Hematopoietic multipotent progenitor cell treated with erythropoietin and hydrocortisone succinate and interleukin-3 and kit ligand, for 6 days (in vitro differentiated cells): Measurements from ENCODE around the gene CTRB1.
"Not testable (repeated sequence)": the region's sequence is repeated elsewhere in the genome, so short reads cannot be mapped to it uniquely, and the experiment has no call there.

Experiments
- DNase-seq: peaks from one replicate; pipeline ENCODE4 v3.0.0-alpha.2; 2015

CTRB1 gene

DNA sequence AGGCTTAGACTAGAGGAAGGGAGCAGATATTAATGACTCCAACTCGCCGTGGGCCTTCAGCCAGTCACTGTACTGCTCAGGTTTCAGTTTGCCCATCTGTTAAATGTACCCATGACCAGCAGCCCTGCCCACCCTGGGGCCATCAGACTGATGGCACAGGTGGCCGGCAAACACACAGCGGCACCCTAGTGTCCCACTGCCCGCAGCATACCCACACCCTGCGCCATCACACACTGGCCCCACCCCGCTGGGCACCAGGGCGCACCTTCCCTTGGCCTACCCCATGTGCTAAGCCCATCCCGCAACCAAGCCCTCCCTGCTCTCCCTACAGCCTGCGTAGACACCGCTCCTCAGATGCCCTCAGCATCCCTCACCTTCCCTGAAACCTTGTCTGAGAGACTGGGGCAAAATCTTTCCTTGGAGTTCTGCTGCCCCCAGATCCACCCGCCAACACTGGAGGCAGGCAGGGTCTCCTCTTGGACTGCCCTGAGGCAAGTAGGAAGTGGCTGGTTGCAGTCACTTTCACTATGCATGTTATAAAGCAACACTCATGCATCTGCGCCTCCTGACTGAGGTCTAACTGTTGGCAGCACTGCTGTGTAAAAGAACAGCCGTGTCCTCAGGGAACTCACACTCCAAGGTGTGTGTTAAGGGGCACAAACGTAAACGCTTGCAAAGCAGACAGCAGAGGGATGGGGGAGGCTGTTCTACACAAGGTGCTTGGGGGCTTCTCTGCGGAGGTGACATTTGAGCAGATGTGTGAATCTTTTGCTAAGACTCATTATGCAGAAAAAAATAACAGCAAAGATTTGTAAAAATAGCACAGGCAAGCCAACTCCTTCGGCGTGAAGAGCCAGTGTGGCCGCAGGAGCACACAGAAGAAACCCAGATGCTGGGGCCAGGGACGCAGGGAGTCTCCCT is 39.4 kb downstream of the CTRB1 start:
- no peak for DNase-seq

GRCh38 chr16:75258807-75259141 is 40.0 kb downstream of the CTRB1 start:
- no peak for DNase-seq

- DNase-seq = no peak
These were observed 42.2 kb downstream of the CTRB1 start for GRCh38 chr16:75260851-75261589.

DNA sequence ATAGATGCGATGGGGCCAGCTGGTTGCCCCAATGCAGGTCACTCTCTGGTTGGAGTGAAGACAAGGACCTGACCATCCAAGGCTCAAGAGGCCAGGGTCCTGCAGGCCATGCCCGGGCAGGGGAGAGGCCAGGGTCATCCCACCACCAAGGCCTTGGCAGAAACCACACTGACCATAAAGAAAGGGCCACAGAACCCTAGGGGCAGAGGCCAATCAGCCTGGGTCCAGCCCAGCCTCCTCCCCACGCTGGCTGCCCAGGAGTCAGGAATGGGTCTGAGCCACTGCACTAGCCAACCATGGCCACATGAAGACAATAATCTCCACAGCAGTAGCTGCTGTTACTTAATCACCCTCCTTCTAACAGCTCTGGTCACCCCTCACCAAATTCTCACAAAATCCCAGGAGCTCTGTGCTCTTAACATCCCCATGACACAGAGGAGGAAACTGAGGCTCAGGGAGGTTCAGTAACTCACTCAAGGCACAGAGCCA is 42.8 kb downstream of the CTRB1 start:
- no peak for DNase-seq

DNA sequence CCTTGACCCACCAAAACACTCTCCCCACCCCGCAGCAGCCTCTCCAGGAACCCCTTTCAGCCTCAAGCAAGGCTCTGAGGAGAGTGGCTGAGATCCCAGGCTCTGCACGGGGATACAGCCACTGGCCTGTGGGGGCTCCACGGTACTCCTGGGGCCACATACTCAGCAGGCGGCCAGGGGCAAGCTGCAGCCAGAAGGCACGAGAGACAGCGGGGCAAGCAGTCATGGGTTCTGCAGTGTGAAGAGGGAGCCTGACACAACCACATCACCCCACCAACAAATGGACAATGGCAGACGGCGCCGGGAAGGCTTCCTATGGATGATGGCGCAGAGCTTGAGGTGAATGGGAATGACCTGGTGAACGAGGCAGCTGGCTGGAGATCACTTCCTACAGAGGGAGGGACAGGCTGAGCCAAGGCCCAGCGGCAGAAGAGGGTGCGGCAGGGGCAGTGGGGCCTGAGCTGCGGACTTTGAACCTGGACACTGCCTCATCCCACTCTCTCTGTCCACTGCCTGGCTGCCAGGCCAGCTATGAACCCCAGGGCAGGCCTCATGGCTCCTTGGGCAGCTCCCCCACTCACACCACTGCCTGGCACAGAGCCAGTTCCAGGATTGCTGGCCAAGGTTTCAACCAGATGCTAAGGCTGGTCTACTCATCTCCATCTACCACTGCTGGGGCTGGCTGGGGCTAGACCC is 43.5 kb downstream of the CTRB1 start:
- no peak for DNase-seq

DNA sequence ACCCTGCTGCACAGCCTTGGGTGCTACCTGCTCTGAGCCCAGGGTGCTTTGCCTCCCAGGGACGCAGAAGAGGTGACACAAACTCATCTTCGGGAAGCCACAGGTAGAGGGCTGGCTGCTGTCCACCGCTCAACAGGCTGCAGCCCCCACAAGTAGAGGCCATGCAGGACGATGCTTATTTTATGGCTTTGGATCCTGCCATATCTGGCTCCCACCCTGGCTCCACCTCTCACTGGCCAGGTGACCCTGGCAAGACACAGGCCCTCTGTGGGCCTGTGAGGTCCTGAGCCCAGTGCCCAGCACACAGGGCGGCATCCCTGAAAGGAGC is 44.0 kb downstream of the CTRB1 start:
- no peak for DNase-seq

DNA sequence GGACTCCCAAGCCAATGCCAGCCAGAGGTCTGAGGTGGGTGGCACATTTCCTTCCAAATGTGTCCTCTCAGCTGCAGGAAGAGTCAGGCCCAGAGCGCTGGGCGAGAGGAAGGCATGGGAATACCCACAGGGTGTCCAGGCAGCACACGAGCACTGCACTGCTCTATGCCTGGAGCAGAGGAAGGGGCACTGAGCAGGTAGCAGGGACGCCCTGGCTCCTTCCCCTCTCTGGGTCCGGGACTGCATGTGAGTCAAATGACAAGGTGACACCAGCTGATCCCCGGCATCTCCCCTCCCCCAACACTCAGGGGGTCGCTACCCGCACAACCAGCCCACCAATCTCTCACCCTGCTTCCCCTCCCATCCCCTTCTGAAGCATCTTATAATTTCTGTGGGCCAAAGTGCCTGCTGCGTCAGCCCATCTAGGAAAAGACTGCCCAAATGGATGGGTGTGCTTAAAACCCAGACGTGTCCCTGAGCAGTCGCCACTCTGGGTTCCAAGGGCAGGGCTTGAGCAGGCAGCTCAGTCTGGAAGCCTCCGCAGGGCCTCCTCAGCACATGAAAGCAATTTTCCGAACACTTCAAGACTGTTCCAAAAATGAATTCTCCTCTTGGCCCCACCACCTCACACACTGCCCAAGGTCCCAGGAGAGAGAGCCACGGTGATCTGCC is 44.6 kb downstream of the CTRB1 start:
- DNase-seq = no peak

- peak; percentile 33 for DNase-seq
These were observed 45.2 kb downstream of the CTRB1 start for GRCh38 chr16:75263963-75264445.

GRCh38 chr16:75264457-75264998 is 45.7 kb downstream of the CTRB1 start:
- DNase-seq = no peak

GRCh38 chr16:75264999-75265910 is 46.5 kb downstream of the CTRB1 start:
- DNase-seq = no peak

GRCh38 chr16:75265911-75266701 is 47.3 kb downstream of the CTRB1 start:
- DNase-seq = peak; percentile 66

- DNase-seq = no peak
These were observed 48.2 kb downstream of the CTRB1 start for GRCh38 chr16:75266738-75267630.

- DNase-seq = no peak
These were observed 49.0 kb downstream of the CTRB1 start for GRCh38 chr16:75267631-75268264.

- not testable (repeated sequence) for DNase-seq
These were observed 50.6 kb downstream of the CTRB1 start for GRCh38 chr16:75269358-75269757.

DNA sequence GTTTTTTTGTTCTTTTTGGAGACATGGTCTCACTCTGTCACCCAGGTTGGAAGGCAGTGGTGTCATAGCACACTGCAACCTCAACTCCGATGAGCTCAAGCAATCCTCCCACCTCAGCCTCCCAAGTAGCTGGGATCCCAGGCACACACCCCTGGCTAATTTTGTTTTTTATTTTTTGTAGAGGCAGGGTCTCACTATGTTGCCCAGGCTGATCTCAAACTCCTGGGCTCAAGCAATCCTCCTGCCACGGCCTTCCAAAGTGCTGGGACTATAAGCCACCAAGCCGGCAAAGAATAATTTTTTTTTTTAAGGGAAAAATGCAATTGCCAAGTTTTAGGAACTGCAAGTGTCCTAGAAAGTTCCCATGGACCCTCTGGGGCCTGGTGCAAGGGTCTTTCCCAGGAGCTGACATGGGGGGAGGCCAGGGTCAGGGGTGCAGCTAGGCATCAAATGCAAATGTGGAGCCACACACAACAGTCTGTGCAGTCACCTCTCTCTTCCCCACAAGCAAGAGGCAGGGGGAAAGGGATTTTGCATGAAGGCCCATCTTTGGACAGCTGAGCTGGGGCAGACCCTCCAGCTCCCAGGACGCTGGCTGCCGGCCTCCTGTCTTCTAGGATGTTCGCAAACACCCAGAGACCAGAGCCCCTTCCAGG is 52.8 kb downstream of the CTRB1 start:
- DNase-seq = no peak

DNA sequence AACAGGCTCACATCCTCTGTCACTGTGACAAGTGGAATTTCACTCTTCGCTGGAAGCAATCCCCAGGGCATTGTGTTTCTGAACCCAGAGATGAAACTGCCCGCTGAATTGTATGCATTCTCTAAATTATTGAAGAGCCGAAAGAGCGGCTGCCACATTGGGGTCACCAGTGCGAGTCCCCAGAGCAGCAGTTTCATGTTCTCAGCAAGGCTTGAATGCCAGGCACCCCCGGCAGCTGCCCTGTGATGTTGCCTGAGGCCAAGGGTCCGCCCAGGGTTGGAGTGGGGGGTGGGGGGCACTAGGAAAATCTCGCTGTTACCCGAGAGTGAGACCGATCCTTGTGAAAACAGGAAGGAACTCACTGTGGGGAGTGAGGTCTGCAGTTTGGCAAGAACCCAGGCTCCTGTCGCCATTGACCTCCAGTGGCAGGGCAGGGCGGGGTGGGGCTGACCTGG is 53.3 kb downstream of the CTRB1 start:
- DNase-seq = peak; percentile 46

GRCh38 chr16:75272629-75273028 is 53.8 kb downstream of the CTRB1 start:
- DNase-seq = not testable (repeated sequence)
